Activated CD8-positive, alpha-beta memory T cell treated with anti-CD3 and anti-CD28 coated beads for 1 hour (primary cell): ENCODE results near the gene PTPN13.

Source experiments
- DNase-seq, 2 donors: peaks; one replicate each; pipeline ENCODE4 v3.0.0-alpha.2; 2020; ENCODE audit warnings: low read depth in 1 of 2; ENCODE audit errors: extremely low read depth in 1 of 2

Gene PTPN13

GRCh38 chr4:86809809-86810208, 215.7 kb downstream of the PTPN13 start:
- no peak for DNase-seq

GRCh38 chr4:86810847-86811246, 216.7 kb downstream of the PTPN13 start:
- DNase-seq = no peak

GRCh38 chr4:86815653-86816052, 221.5 kb downstream of the PTPN13 start:
- DNase-seq = no peak

- no peak for DNase-seq
These were observed 222.6 kb downstream of the PTPN13 start for GRCh38 chr4:86816501-86817273.

GRCh38 chr4:86818211-86818610, 224.1 kb downstream of the PTPN13 start:
- no peak for DNase-seq

- no peak for DNase-seq
These were observed 224.7 kb downstream of the PTPN13 start for GRCh38 chr4:86818841-86819240.

GRCh38 chr4:86819561-86819960, 225.4 kb downstream of the PTPN13 start:
- DNase-seq = no peak

GRCh38 chr4:86821151-86821550, 227.0 kb downstream of the PTPN13 start:
- DNase-seq = no peak

GRCh38 chr4:86822136-86822535, 228.0 kb downstream of the PTPN13 start:
- no peak for DNase-seq

- no peak for DNase-seq
These were observed 231.4 kb downstream of the PTPN13 start for GRCh38 chr4:86825511-86825910.

- DNase-seq = no peak
These were observed 237.4 kb downstream of the PTPN13 start for GRCh38 chr4:86831262-86832130.

- DNase-seq = no peak
These were observed 239.5 kb downstream of the PTPN13 start for GRCh38 chr4:86833615-86834014.

- DNase-seq = no peak
These were observed 240.8 kb downstream of the PTPN13 start for GRCh38 chr4:86834901-86835300.

GRCh38 chr4:86835677-86836076, 241.6 kb downstream of the PTPN13 start:
- no peak for DNase-seq

GRCh38 chr4:86837691-86838503, 243.8 kb downstream of the PTPN13 start:
- no peak for DNase-seq

GRCh38 chr4:86840858-86841257, 246.7 kb downstream of the PTPN13 start:
- DNase-seq = no peak

- no peak for DNase-seq
These were observed 247.2 kb downstream of the PTPN13 start for GRCh38 chr4:86841309-86841708.

- no peak for DNase-seq
These were observed 251.5 kb downstream of the PTPN13 start for GRCh38 chr4:86845593-86845992.

GRCh38 chr4:86846921-86847320, 252.8 kb downstream of the PTPN13 start:
- DNase-seq = no peak

- DNase-seq = no peak
These were observed 253.5 kb downstream of the PTPN13 start for GRCh38 chr4:86847571-86847970.

GRCh38 chr4:86848136-86848535, 254.0 kb downstream of the PTPN13 start:
- DNase-seq = no peak
